HUES48 (cell line): ENCODE results near the gene HCK.

Experiments used
- H3K27ac ChIP-seq: one replicate; pipeline ENCODE4 v1.7.0; 2013; ENCODE audit warnings: low read depth, low read length, inconsistent platforms
- H3K27me3 ChIP-seq: 2 replicates; pipeline ENCODE4 v1.6.1; 2013; ENCODE audit warnings: mild to moderate bottlenecking, low read length; ENCODE audit not compliant: control insufficient read depth, insufficient read depth
- H3K36me3 ChIP-seq: 2 replicates; pipeline ENCODE4 v1.6.1; 2013; ENCODE audit warnings: low read length; ENCODE audit not compliant: control insufficient read depth, insufficient read depth
- H3K4me1 ChIP-seq: 2 replicates; pipeline ENCODE4 v1.6.1; 2013; ENCODE audit warnings: mild to moderate bottlenecking, low read length; ENCODE audit not compliant: control insufficient read depth, insufficient read depth
- H3K4me3 ChIP-seq: 2 replicates; pipeline ENCODE4 v1.5.1; 2013; ENCODE audit warnings: mild to moderate bottlenecking, low read depth, low read length
- H3K9ac ChIP-seq: 2 replicates; pipeline ENCODE4 v1.6.1; 2013; ENCODE audit warnings: mild to moderate bottlenecking, low read depth, low read length, moderate library complexity
- H3K9me3 ChIP-seq: 2 replicates; pipeline ENCODE4 v1.6.1; 2013; ENCODE audit warnings: low read length; ENCODE audit not compliant: control insufficient read depth, insufficient read depth

Gene HCK

GRCh38 chr20:32109392-32110172, 57.5 kb downstream of the HCK start, which contains the start of gene TM9SF4:
Gene TM9SF4 (plus strand): TSS chr20:32109714. CDS start chr20:32109741, 27 bp downstream.
- Histone ChIP-seq H3K4me3 (peak within 1 kb of the TSS; percentile 88), H3K4me1 (peaks cover 6% of the 10 kb centered on the region; the same call in 1 of the 2 replicates), H3K27ac (peak within 1 kb of the TSS; percentile 98), H3K9me3 (no peaks in the 10 kb centered on the region), H3K36me3 (no peaks in the 10 kb centered on the region), H3K27me3 (no peaks in the 10 kb centered on the region), H3K9ac (peak within 1 kb of the TSS; percentile 99)

GRCh38 chr20:32110173-32110704, 58.2 kb downstream of the HCK start:
- Histone ChIP-seq H3K9me3 (no peaks in the 10 kb centered on the region), H3K27me3 (no peaks in the 10 kb centered on the region), H3K4me3 (peak overlapping the region; percentile 88), H3K27ac (peak overlapping the region; percentile 98), H3K4me1 (peaks cover 6% of the 10 kb centered on the region; the same call in 1 of the 2 replicates), H3K9ac (peak overlapping the region; percentile 99), H3K36me3 (peaks cover 3% of the 10 kb centered on the region; the same call in 1 of the 2 replicates)

GRCh38 chr20:32110727-32111126, 58.7 kb downstream of the HCK start:
- peak overlapping the region; percentile 99; the same call in 1 of the 2 replicates for H3K9ac ChIP-seq
- no peaks in the 10 kb centered on the region for H3K9me3 ChIP-seq
- H3K4me3 ChIP-seq, result peak overlapping the region; percentile 88
- peaks cover 5% of the 10 kb centered on the region; the same call in 1 of the 2 replicates for H3K36me3 ChIP-seq
- H3K27me3 ChIP-seq, result no peaks in the 10 kb centered on the region
- peaks cover 6% of the 10 kb centered on the region; the same call in 1 of the 2 replicates for H3K4me1 ChIP-seq
- no peak overlapping the region for H3K27ac ChIP-seq

GRCh38 chr20:32111156-32111686, 59.2 kb downstream of the HCK start:
- H3K27ac ChIP-seq, result no peak overlapping the region
- H3K9ac ChIP-seq, result no peak overlapping the region
- H3K4me1 ChIP-seq, result peaks cover 9% of the 10 kb centered on the region; the same call in 1 of the 2 replicates
- H3K4me3 ChIP-seq, result no peak overlapping the region; the same call in 1 of the 2 replicates
- no peaks in the 10 kb centered on the region for H3K9me3 ChIP-seq
- peaks cover 5% of the 10 kb centered on the region; the same call in 1 of the 2 replicates for H3K36me3 ChIP-seq
- H3K27me3 ChIP-seq, result no peaks in the 10 kb centered on the region

GRCh38 chr20:32111753-32112152, 59.7 kb downstream of the HCK start:
- no peaks in the 10 kb centered on the region for H3K9me3 ChIP-seq
- H3K4me1 ChIP-seq, result peaks cover 13% of the 10 kb centered on the region; the same call in 1 of the 2 replicates
- H3K27ac ChIP-seq, result no peak overlapping the region
- H3K4me3 ChIP-seq, result no peak overlapping the region
- H3K9ac ChIP-seq, result no peak overlapping the region
- no peaks in the 10 kb centered on the region for H3K27me3 ChIP-seq
- H3K36me3 ChIP-seq, result peaks cover 5% of the 10 kb centered on the region; the same call in 1 of the 2 replicates

GRCh38 chr20:32112841-32113240, 60.8 kb downstream of the HCK start:
- Histone ChIP-seq H3K36me3 (peaks cover 5% of the 10 kb centered on the region; the same call in 1 of the 2 replicates), H3K27me3 (no peaks in the 10 kb centered on the region), H3K4me1 (peaks cover 13% of the 10 kb centered on the region; the same call in 1 of the 2 replicates), H3K9ac (no peak overlapping the region), H3K27ac (no peak overlapping the region), H3K9me3 (no peaks in the 10 kb centered on the region), H3K4me3 (no peak overlapping the region)

- Histone ChIP-seq H3K36me3 (peaks cover 5% of the 10 kb centered on the region; the same call in 1 of the 2 replicates), H3K9ac (no peak overlapping the region), H3K27ac (no peak overlapping the region), H3K27me3 (no peaks in the 10 kb centered on the region), H3K4me1 (peaks cover 13% of the 10 kb centered on the region; the same call in 1 of the 2 replicates), H3K9me3 (no peaks in the 10 kb centered on the region), H3K4me3 (no peak overlapping the region)
Measured at GRCh38 chr20:32113591-32114260, 61.7 kb downstream of the HCK start.

- no peaks in the 10 kb centered on the region for H3K9me3 ChIP-seq
- no peak overlapping the region for H3K4me3 ChIP-seq
- H3K36me3 ChIP-seq, result peaks cover 5% of the 10 kb centered on the region; the same call in 1 of the 2 replicates
- no peak overlapping the region for H3K9ac ChIP-seq
- H3K27ac ChIP-seq, result no peak overlapping the region
- peaks cover 13% of the 10 kb centered on the region; the same call in 1 of the 2 replicates for H3K4me1 ChIP-seq
- H3K27me3 ChIP-seq, result no peaks in the 10 kb centered on the region
Measured at GRCh38 chr20:32114305-32114960, 62.4 kb downstream of the HCK start.

- H3K36me3 ChIP-seq, result peaks cover 5% of the 10 kb centered on the region; the same call in 1 of the 2 replicates
- H3K4me3 ChIP-seq, result no peak overlapping the region
Measured at GRCh38 chr20:32115211-32115767, 63.2 kb downstream of the HCK start.

GRCh38 chr20:32116079-32116521, 64.1 kb downstream of the HCK start:
- H3K36me3 ChIP-seq, result peaks cover 5% of the 10 kb centered on the region; the same call in 1 of the 2 replicates

More at GRCh38 chr20:32115211-32115767, 63.2 kb downstream of the HCK start:
- H3K9ac ChIP-seq, result no peak overlapping the region
- no peaks in the 10 kb centered on the region for H3K27me3 ChIP-seq
- H3K4me1 ChIP-seq, result peaks cover 13% of the 10 kb centered on the region; the same call in 1 of the 2 replicates
- no peak overlapping the region for H3K27ac ChIP-seq
- H3K9me3 ChIP-seq, result no peaks in the 10 kb centered on the region

More at GRCh38 chr20:32116079-32116521, 64.1 kb downstream of the HCK start:
- H3K4me1 ChIP-seq, result peaks cover 7% of the 10 kb centered on the region; the same call in 1 of the 2 replicates
- peak overlapping the region; percentile 32 for H3K27ac ChIP-seq
- H3K9ac ChIP-seq, result no peak overlapping the region
- H3K9me3 ChIP-seq, result no peaks in the 10 kb centered on the region
- no peak overlapping the region for H3K4me3 ChIP-seq
- no peaks in the 10 kb centered on the region for H3K27me3 ChIP-seq
